Smooth muscle cell (in vitro differentiated cells): Measurements from ENCODE around the gene STAB1. TPM values are rescaled to one million over a fixed set of nuclear protein-coding genes. Genes with fewer than 3 reads are reported as not detected.

Experiments
- DNase-seq: peaks from one replicate; lab custom pipeline; 2025; ENCODE audit not compliant: unreplicated experiment; lab: John Stamatoyannopoulos, UW
- H2AFZ ChIP-seq: fragments of 200-600 bp; sonication (generic); 2 replicates; pipeline ENCODE4 v1.6.0; 2016; ENCODE audit warnings: antibody characterized with exemption, low read depth, mild to moderate bottlenecking
- H3F3A ChIP-seq: fragments of 200-600 bp; sonication (generic); 2 replicates; pipeline ENCODE4 v1.6.0; 2017; ENCODE audit warnings: antibody characterized with exemption, low read depth
- H3K27ac ChIP-seq: fragments of 200-600 bp; sonication (generic); 2 replicates; pipeline ENCODE4 v1.5.1; 2016; ENCODE audit warnings: low read depth, mild to moderate bottlenecking
- H3K27me3 ChIP-seq: fragments of 200-600 bp; sonication (generic); 2 replicates; pipeline ENCODE4 v1.6.1; 2016; ENCODE audit warnings: low read depth, mild to moderate bottlenecking
- H3K36me3 ChIP-seq: fragments of 200-600 bp; sonication (generic); 2 replicates; pipeline ENCODE4 v1.5.1; 2016; ENCODE audit warnings: low read depth
- H3K4me1 ChIP-seq: fragments of 200-600 bp; sonication (generic); 2 replicates; pipeline ENCODE4 v1.5.1; 2016; ENCODE audit warnings: low read depth
- H3K4me2 ChIP-seq: fragments of 200-600 bp; sonication (generic); 2 replicates; pipeline ENCODE4 v1.6.0; 2016; ENCODE audit warnings: mild to moderate bottlenecking
- H3K4me3 ChIP-seq: fragments of 200-600 bp; sonication (generic); 2 replicates; pipeline ENCODE4 v1.5.1; 2016; ENCODE audit warnings: mild to moderate bottlenecking
- H3K79me2 ChIP-seq: fragments of 200-600 bp; sonication (generic); 2 replicates; pipeline ENCODE4 v1.6.0; 2016; ENCODE audit warnings: low read depth, mild to moderate bottlenecking
- H3K9ac ChIP-seq: fragments of 200-600 bp; sonication (generic); 2 replicates; pipeline ENCODE4 v1.6.0; 2016; ENCODE audit warnings: low read depth
- H3K9me3 ChIP-seq: fragments of 200-600 bp; sonication (generic); replicated peaks from 2 replicates; pipeline ENCODE4 v1.5.1; 2016; ENCODE audit warnings: low read depth
- H4K20me1 ChIP-seq: fragments of 200-600 bp; sonication (generic); 2 replicates; pipeline ENCODE4 v1.6.0; 2016; ENCODE audit warnings: low read depth
- CTCF ChIP-seq: fragments of 200-600 bp; sonication (generic); IDR thresholded peaks from 2 replicates; pipeline ENCODE4 v1.5.1; 2017; ENCODE audit warnings: borderline replicate concordance, mild to moderate bottlenecking, antibody characterized with exemption; ENCODE audit not compliant: insufficient read depth, poor library complexity, severe bottlenecking
- WGBS: methylation state at CpG from one replicate; pipeline ENCODE4 v1.1.7; 2016; ENCODE audit warnings: low lambda C conversion rate; 5-methylcytosine and 5-hydroxymethylcytosine counted together
- polyA plus RNA-seq: library from polyadenylated mRNA; unstranded; fragments of >200 nt; fragmentation: Nextera tagmentation; extraction: Ambion mirVana; gene quantifications from 2 replicates; pipeline ENCODE4 v1.2.1, GENCODE V29; 2016
- total RNA-seq: library from RNA; depleted of rRNA; stranded (reverse); fragments of >200 nt; gene quantifications from 2 replicates; pipeline ENCODE4 v1.2.3, GENCODE V29; 2014

The STAB1 gene
- total and polyA plus RNA-seq, 2 experiments from 2014 or later, result 0.22 to 0.25 TPM

GRCh38 chr3:52454250-52454937 is 40.7 kb upstream of the STAB1 start:
- no peak overlapping the region for H3K9ac ChIP-seq
- no peak for TF ChIP-seq CTCF
- no peaks in the 10 kb centered on the region for H3F3A ChIP-seq
- H3K4me3 ChIP-seq, result no peak overlapping the region
- no peaks in the 10 kb centered on the region for H3K27me3 ChIP-seq
- H3K36me3 ChIP-seq, result no peaks in the 10 kb centered on the region
- H2AFZ ChIP-seq, result peak overlapping the region; percentile 78
- no peak for DNase-seq
- peaks cover 28% of the 10 kb centered on the region for H4K20me1 ChIP-seq
- no peak overlapping the region for H3K27ac ChIP-seq
- H3K4me2 ChIP-seq, result peak overlapping the region; percentile 12
- H3K79me2 ChIP-seq, result peaks cover 39% of the 10 kb centered on the region
- H3K9me3 ChIP-seq, result no peaks in the 10 kb centered on the region
- peaks cover 16% of the 10 kb centered on the region for H3K4me1 ChIP-seq
- WGBS, result 85% methylated on average over 8 of the region's 8 CpGs

- TF ChIP-seq CTCF, result no peak
- Histone ChIP-seq H3K9ac (peak overlapping the region; percentile 90), H4K20me1 (peaks cover 30% of the 10 kb centered on the region), H3K27me3 (no peaks in the 10 kb centered on the region), H3K4me1 (peaks cover 16% of the 10 kb centered on the region), H3K36me3 (no peaks in the 10 kb centered on the region), H3K79me2 (peaks cover 43% of the 10 kb centered on the region), H3K4me2 (peak overlapping the region; percentile 87), H3K27ac (peak overlapping the region; percentile 17), H3K9me3 (no peaks in the 10 kb centered on the region), H3K4me3 (peak overlapping the region; percentile 98), H2AFZ (peak overlapping the region; percentile 78), H3F3A (no peaks in the 10 kb centered on the region)
- WGBS, result 86% methylated on average over 11 of the region's 11 CpGs
- DNase-seq, result no peak
Observed at GRCh38 chr3:52454938-52455282, 40.2 kb upstream of the STAB1 start.

- H3K4me1 ChIP-seq, result peaks cover 16% of the 10 kb centered on the region
- peaks cover 34% of the 10 kb centered on the region for H4K20me1 ChIP-seq
- TF ChIP-seq CTCF, result no peak
- H2AFZ ChIP-seq, result peak within 1 kb of the TSS; percentile 78
- peak within 1 kb of the TSS; percentile 98 for H3K4me3 ChIP-seq
- H3K79me2 ChIP-seq, result peaks cover 47% of the 10 kb centered on the region
- no peaks in the 10 kb centered on the region for H3K36me3 ChIP-seq
- no peaks in the 10 kb centered on the region for H3K9me3 ChIP-seq
- H3K4me2 ChIP-seq, result peak within 1 kb of the TSS; percentile 87
- peak within 1 kb of the TSS; percentile 17 for H3K27ac ChIP-seq
- peak within 1 kb of the TSS; percentile 90 for H3K9ac ChIP-seq
- H3K27me3 ChIP-seq, result no peaks in the 10 kb centered on the region
- peak; percentile 48 for DNase-seq
- H3F3A ChIP-seq, result no peaks in the 10 kb centered on the region
- WGBS, result 3% methylated on average over 55 of the region's 86 CpGs
Observed at GRCh38 chr3:52455283-52456168, 39.6 kb upstream of the STAB1 start, which contains the start of gene NISCH. Gene NISCH (plus strand): TSS chr3:52455604. CDS start chr3:52455642, 38 bp downstream.
